Mammary epithelial cell (primary cell): ENCODE results near the gene WDR4.

Source experiments
- CTCF ChIP-seq, 2 donors: IDR thresholded peaks in 1 of 2; conservative IDR thresholded peaks in 1 of 2; 2 replicates each; pipeline ENCODE4 v1.5.1; 2011 to 2012; ENCODE audit warnings: inconsistent platforms in 2 of 2, low read length in 2 of 2, mild to moderate bottlenecking in 2 of 2, control low read depth in 1 of 2, low read depth in 1 of 2; ENCODE audit not compliant: insufficient read depth in 1 of 2; ENCODE audit errors: extremely low read depth in 1 of 2
- EZH2 ChIP-seq: IDR thresholded peaks from 2 replicates; pipeline ENCODE4 v1.6.1; 2012; ENCODE audit warnings: low read length, inconsistent platforms, borderline replicate concordance

GRCh38 chr21:42857216-42857615 lies 22.1 kb downstream of the WDR4 start:
- TF ChIP-seq CTCF (conservative IDR thresholded peaks at IDR 0.05 in 1 of 2, IDR thresholded peaks at IDR 0.05 in 1 of 2; ENCODE audit: extremely low read depth in 1 of 2, insufficient read depth in 1 of 2, low read depth in 1 of 2, low read length in 2 of 2) (no peak), EZH2 (no peak)
